22Rv1 (cell line): Measurements from ENCODE around the gene HUWE1.
"Not testable (repeated sequence)": the region's sequence is repeated elsewhere in the genome, so short reads cannot be mapped to it uniquely, and the experiment has no call there.

Source experiments
- H3K27ac ChIP-seq: fragments of 450-650 bp; 2 replicates; pipeline ENCODE4 v1.5.1; 2017
- ZFX ChIP-seq: fragments of 450-650 bp; IDR thresholded peaks from 2 replicates; pipeline ENCODE4 v1.6.1; 2017; ENCODE audit warnings: antibody characterized with exemption, borderline replicate concordance
- TF ChIP-seq, protein P1 (sequence below): fragments of 450-650 bp; IDR thresholded peaks from 2 replicates; pipeline ENCODE4 v1.5.1; 2017; ENCODE audit warnings: mild to moderate bottlenecking

Gene HUWE1, protein sequence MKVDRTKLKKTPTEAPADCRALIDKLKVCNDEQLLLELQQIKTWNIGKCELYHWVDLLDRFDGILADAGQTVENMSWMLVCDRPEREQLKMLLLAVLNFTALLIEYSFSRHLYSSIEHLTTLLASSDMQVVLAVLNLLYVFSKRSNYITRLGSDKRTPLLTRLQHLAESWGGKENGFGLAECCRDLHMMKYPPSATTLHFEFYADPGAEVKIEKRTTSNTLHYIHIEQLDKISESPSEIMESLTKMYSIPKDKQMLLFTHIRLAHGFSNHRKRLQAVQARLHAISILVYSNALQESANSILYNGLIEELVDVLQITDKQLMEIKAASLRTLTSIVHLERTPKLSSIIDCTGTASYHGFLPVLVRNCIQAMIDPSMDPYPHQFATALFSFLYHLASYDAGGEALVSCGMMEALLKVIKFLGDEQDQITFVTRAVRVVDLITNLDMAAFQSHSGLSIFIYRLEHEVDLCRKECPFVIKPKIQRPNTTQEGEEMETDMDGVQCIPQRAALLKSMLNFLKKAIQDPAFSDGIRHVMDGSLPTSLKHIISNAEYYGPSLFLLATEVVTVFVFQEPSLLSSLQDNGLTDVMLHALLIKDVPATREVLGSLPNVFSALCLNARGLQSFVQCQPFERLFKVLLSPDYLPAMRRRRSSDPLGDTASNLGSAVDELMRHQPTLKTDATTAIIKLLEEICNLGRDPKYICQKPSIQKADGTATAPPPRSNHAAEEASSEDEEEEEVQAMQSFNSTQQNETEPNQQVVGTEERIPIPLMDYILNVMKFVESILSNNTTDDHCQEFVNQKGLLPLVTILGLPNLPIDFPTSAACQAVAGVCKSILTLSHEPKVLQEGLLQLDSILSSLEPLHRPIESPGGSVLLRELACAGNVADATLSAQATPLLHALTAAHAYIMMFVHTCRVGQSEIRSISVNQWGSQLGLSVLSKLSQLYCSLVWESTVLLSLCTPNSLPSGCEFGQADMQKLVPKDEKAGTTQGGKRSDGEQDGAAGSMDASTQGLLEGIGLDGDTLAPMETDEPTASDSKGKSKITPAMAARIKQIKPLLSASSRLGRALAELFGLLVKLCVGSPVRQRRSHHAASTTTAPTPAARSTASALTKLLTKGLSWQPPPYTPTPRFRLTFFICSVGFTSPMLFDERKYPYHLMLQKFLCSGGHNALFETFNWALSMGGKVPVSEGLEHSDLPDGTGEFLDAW (N-terminal part only)

DNA sequence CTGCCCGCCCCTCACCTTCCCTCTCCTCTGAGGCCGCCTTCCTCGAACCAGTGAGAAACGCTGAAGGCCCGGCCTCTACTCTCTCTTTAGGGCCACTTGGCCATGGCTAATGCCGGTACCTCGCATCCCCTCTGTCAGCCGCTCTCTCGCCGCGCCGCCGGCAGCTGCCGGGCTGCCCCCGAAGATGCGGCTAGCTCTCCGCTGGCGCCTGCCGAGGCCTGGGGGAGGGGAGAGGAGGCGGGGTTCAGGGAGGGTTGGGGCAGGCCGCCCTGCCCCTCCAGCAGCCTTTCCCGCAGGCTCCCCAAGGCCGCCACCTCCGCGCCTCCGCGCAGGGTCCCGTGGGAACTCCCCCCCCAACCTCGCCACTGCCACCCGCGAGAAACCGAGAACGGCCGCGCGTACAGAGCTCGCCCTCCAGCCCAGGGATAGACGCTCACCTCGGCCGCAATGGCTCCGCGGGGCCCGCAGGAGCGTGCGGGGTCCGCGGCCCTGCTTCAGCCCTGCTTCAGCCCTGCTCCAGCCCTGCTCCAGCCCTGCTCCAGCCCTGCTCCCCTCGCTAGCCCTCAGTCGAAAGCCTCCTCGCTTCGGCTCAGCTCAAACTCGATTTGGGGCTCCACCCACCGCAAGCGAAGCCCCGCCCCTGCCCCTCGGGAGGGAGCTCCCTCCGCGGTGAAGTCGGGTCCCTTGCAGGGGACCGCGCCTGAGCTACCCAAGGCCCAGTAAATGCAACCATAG, at the start of gene HUWE1:
Gene HUWE1, minus strand, starts transcription at position 569 of the 735 bp plus-strand sequence. CDS start 32,612 bp downstream, outside the sequence.
- TF ChIP-seq, protein P1, sequence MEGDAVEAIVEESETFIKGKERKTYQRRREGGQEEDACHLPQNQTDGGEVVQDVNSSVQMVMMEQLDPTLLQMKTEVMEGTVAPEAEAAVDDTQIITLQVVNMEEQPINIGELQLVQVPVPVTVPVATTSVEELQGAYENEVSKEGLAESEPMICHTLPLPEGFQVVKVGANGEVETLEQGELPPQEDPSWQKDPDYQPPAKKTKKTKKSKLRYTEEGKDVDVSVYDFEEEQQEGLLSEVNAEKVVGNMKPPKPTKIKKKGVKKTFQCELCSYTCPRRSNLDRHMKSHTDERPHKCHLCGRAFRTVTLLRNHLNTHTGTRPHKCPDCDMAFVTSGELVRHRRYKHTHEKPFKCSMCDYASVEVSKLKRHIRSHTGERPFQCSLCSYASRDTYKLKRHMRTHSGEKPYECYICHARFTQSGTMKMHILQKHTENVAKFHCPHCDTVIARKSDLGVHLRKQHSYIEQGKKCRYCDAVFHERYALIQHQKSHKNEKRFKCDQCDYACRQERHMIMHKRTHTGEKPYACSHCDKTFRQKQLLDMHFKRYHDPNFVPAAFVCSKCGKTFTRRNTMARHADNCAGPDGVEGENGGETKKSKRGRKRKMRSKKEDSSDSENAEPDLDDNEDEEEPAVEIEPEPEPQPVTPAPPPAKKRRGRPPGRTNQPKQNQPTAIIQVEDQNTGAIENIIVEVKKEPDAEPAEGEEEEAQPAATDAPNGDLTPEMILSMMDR, result no peak
- no peak for TF ChIP-seq ZFX
- H3K27ac ChIP-seq, result peak within 1 kb of the TSS; percentile 93

DNA sequence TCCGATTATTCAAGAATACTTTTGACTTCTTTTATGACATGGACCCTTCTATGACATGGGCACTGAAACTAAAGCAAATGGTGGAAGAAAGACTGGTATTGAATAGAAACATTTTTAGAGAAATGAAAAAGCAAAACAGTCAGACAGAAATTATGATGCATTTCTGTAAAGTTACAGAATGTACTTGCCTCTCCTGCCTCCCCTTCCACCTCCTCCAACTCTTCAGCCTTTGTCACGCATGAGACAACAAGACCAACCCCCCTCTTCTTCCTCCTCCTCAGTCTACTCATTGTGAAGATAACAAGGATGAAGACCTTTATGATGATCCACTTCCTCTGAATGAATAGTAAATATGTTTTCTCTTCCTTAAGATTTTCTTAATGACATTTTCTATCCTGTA, 46.3 kb upstream of the HUWE1 start:
- TF ChIP-seq, protein P1, result no peak
- no peak overlapping the region for H3K27ac ChIP-seq

GRCh38 chrX:53729751-53730150, 43.2 kb upstream of the HUWE1 start:
- TF ChIP-seq, protein P1, result no peak
- TF ChIP-seq ZFX, result no peak
- H3K27ac ChIP-seq, result no peak overlapping the region

DNA sequence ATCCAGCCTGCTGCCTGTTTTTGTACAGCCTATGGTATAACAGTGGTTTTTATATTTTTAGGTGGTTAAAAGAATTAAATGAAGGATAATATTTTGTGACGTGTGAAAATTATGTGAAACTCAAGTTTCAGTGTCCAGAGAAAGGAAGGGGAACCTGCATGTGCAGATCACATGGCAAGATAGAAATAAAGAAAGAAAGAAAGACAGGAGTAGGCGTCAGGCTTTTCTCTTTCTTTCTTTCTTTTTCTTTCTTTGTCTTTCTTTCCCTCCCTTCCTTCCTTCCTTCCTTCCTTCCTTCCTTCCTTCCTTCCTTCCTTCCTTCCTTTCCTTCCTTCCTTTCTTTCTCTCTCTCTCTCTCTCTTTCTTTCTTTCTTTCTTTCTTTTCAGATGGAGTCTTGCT, 42.0 kb upstream of the HUWE1 start:
- TF ChIP-seq, protein P1, result no peak
- TF ChIP-seq ZFX, result no peak
- H3K27ac ChIP-seq, result no peak overlapping the region

DNA sequence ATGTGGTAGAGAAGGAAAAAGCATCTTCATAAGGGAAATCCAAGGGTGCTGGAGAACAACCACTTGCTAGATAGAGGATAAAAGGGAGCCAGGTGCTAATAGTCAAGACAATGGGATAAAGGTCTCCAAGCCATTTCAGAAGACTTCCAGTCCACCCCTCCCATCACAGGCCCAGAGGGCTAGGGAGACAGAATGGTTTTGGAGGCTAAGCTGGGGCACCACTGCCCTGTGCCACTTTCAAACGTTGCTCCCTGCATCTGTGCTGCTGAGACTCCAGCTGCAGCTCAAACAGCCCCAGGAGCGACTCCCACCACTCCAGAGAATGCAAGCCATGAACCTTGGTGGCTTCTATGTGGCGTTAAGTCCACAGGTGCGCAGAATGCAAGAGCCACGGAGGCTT, 38.4 kb upstream of the HUWE1 start:
- H3K27ac ChIP-seq, result no peak overlapping the region
- TF ChIP-seq ZFX, result no peak
- TF ChIP-seq, protein P1, result no peak

DNA sequence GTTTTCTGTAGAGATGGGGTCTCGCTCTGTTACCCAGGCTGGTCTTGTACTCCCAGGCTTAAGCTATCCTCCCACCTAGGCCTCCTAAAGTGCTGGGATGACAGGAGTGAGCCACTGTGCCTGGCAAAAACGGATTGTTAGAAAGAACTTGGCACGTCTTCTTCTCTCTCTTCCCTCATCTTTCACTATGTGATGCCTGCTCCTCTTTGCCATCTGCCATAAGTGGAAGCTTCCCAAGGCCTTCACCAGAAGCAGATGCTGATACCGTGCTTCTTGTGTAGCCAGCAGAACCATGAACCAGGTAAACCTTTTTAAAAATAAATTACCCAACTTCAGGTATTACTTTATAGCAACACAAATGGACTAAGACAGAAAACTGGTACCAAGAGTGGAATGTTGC, 36.9 kb upstream of the HUWE1 start:
- H3K27ac ChIP-seq, result no peak overlapping the region
- TF ChIP-seq, protein P1, result no peak
- no peak for TF ChIP-seq ZFX

- H3K27ac ChIP-seq, result not testable (repeated sequence)
Measured at GRCh38 chrX:53721610-53722009, 35.1 kb upstream of the HUWE1 start.

DNA sequence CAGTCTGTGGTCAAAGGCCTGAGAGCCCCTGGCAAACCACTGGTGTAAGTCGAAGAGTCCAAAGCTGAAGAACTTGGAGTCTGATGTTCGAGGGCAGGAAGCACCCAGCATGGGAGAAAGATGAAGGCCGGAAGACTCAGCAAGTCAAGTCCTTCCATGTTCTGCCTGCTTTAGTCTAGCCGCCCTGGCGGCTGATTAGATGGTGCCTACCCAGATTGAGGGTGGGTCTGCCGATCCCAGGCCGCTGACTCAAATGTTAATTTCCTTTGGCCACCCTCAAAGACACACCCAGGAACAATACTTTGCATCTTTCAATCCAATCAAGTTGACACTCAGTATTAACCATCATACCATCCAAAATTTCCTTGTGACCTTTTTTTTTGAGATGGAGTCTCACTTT, 33.1 kb upstream of the HUWE1 start:
- H3K27ac ChIP-seq, result not testable (repeated sequence)
